ENCODE results near the gene MED16. TPM values are rescaled to one million over a fixed set of nuclear protein-coding genes. Genes with fewer than 3 reads are reported as not detected.

The MED16 gene, protein sequence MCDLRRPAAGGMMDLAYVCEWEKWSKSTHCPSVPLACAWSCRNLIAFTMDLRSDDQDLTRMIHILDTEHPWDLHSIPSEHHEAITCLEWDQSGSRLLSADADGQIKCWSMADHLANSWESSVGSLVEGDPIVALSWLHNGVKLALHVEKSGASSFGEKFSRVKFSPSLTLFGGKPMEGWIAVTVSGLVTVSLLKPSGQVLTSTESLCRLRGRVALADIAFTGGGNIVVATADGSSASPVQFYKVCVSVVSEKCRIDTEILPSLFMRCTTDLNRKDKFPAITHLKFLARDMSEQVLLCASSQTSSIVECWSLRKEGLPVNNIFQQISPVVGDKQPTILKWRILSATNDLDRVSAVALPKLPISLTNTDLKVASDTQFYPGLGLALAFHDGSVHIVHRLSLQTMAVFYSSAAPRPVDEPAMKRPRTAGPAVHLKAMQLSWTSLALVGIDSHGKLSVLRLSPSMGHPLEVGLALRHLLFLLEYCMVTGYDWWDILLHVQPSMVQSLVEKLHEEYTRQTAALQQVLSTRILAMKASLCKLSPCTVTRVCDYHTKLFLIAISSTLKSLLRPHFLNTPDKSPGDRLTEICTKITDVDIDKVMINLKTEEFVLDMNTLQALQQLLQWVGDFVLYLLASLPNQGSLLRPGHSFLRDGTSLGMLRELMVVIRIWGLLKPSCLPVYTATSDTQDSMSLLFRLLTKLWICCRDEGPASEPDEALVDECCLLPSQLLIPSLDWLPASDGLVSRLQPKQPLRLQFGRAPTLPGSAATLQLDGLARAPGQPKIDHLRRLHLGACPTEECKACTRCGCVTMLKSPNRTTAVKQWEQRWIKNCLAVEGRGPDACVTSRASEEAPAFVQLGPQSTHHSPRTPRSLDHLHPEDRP
- total RNA-seq: 10 to 100 TPM; 47.7 to 70.6 TPM

DNA sequence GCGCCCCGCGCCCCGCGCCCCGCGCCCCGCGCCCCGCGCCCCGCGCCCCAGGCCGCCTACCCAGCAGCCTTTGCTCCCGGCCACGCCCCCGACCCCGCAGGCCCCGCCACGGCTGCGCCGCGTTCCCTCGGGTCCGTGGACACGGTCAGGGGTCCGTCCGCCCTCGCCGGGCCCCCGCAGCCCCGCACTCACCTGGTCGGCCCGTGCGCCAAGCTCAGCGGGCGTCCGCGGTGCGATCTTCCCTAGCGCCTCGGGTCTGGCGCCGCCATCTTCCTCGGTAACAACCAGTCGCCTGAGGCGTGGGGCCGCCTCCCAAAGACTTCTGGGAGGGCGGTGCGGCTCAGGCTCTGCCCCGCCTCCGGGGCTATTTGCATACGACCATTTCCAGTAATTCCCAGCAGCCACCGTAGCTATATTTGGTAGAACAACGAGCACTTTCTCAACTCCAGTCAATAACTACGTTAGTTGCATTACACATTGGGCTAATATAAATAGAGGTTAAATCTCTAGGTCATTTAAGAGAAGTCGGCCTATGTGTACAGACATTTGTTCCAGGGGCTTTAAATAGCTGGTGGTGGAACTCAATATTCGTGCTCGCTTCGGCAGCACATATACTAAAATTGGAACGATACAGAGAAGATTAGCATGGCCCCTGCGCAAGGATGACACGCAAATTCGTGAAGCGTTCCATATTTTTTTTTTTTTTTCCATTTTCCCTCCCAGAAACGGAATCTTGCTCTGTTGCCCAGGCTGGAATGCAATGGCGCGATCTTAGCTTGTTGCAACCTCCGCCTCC is at the start of gene MED16, which contains the start of gene RNU6-9:
TSS of gene MED16 (minus strand) at position 294 of the 796 bp plus-strand sequence. CDS start 2,056 bp downstream, outside the sequence.
TSS of gene RNU6-9 (plus strand) at position 591 of the 796 bp plus-strand sequence.
- ATAC-seq: peak; percentile 90
- Mint-ChIP-seq H3K27me3 (no peaks in the 10 kb centered on the region), H3K4me1 (peaks cover 19% of the 10 kb centered on the region), H3K9me3 (ENCODE audit: low read depth) (no peaks in the 10 kb centered on the region), H3K4me3 (peak within 1 kb of the TSS; percentile 75), H3K36me3 (peaks cover 9% of the 10 kb centered on the region), H3K27ac (peak within 1 kb of the TSS; percentile 98)
- CTCF ChIA-PET: interaction anchor here (0.6 to 2.1 kb wide), 11 partner anchors 9 to 108 kb away, joined by 3 to 24 read pairs (median 4); no protein-coding TSS in a partner anchor
- DNase-seq: peak; percentile 94

DNA sequence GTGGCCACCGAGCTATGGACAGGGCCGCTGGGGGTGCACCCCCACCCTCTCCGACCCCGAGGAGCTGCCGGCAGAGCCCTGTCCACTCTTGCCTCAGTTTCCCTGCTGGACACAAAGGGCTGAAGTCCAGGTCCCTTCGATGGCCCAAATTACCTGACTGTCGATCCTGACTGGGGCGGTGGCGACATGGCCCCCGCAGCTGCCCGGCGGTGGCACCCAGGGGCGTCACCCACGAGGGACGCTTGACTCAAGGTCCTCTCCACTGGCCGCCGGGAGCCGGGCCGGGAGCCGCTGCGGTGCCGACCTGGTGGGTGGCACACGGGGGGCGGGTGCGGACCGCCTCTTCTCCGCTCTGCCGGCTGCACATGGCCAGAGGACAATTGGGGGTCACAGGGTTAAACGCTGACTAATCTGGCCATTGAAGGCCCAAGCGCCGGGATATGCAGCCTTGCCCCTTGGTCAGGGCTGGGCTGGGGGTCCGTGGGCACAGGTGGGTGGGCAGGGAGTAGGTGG is 49.2 kb upstream of the MED16 start:
- H3K27ac Mint-ChIP-seq: no peak overlapping the region
- H3K36me3 Mint-ChIP-seq: peaks cover 15% of the 10 kb centered on the region
- DNase-seq (no peak), ATAC-seq (no peak)
- CTCF ChIA-PET: no interaction called here
- no peaks in the 10 kb centered on the region for H3K27me3 Mint-ChIP-seq
- peaks cover 4% of the 10 kb centered on the region for H3K9me3 Mint-ChIP-seq (ENCODE audit: low read depth)
- H3K4me3 Mint-ChIP-seq: no peak overlapping the region
- peaks cover 23% of the 10 kb centered on the region for H3K4me1 Mint-ChIP-seq

DNA sequence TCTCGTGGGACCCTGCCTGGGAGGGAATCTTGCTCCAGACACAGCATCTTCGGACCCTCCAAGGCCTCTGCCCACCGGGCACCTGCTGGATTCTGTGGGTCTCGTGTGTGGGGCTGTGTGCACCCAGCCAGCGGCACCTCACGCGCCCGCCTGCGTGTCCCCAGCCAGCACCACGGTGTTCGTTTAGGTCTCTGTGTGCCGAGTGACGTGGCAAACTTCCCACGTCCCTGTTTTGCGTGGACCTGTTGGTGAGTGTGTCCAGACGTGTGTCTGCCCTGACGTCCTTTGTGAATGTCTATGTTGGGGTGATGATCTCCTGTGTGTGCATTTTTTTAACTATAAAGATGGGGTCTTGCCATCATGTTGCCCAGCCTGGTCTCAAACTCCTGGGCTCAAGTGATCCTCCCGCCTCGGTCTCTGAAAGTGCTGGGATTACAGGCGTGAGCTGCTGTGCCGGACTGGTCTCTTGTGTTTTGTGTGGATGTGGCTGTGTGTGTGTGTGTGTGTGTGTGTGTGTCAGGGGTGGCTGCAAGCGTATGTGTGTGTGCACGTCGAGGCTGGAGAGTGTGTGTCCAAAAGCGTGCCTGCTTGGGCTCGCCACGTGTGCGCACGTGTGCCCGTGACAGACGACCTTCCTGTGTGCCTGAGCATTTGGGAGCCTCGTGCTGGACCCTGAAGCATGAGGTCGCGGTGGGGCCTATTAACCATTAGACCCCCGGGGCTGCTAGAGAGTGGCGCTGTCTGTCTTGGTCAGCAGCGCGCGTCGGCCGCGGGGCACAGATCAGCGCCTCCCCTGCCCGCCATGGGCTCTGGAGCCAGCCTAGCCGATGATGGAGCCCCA is 48.5 kb upstream of the MED16 start:
- Mint-ChIP-seq H3K9me3 (ENCODE audit: low read depth) (peaks cover 5% of the 10 kb centered on the region), H3K4me1 (peaks cover 27% of the 10 kb centered on the region), H3K27ac (no peak overlapping the region), H3K27me3 (no peaks in the 10 kb centered on the region), H3K4me3 (peak overlapping the region; percentile 23), H3K36me3 (peaks cover 17% of the 10 kb centered on the region)
- no peak for DNase-seq
- no peak for ATAC-seq
- CTCF ChIA-PET: interaction anchor here (1.4 to 3.5 kb wide), 2 partner anchors 43 to 78 kb away, joined by 5 to 12 read pairs; partner anchors contain the start of gene WDR18

DNA sequence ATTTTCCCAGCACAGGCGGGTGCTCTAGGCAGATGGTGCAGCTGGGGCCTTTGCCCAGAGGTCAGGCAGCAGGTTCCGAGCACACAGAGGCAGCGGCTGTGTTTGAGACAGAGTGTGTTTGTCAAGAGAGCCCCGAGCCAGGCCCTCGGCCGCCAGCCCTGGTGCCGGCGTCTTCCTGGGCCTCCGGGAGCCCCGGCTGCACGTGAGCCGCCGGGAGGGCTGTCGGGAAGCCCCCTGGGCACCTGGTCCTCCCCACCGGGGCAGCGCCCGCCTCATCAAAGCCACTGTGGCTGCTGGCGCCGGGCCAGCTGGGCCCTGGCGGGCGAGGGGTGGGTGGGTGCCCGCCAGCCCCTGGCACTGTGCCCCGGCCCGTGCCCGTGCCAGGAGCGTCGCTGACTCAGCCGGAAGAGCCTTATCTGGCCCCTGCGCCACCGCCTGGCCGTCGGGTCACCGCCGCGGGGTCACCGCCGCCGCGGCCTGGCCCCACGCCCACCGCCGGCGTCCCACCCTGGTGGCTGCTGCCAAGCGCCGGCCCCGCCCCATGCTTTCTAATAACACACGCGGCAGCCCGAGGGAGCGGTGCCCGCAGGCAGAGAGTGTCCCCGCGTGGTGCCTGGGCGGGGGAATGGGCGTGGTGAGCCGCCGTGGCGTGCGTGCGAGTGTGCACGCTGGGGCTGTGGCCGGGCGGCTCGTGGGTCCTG is 47.8 kb upstream of the MED16 start:
- CTCF ChIA-PET: interaction anchor here (1.2 to 3.7 kb wide), 4 partner anchors 17 to 78 kb away, joined by 4 to 18 read pairs (median 8); partner anchors contain the start of gene WDR18
- DNase-seq (peak; percentile 66), ATAC-seq (peak; percentile 64)
- Mint-ChIP-seq H3K27me3 (no peaks in the 10 kb centered on the region), H3K9me3 (ENCODE audit: low read depth) (peaks cover 5% of the 10 kb centered on the region), H3K4me1 (peaks cover 27% of the 10 kb centered on the region), H3K36me3 (peaks cover 17% of the 10 kb centered on the region), H3K27ac (no peak overlapping the region), H3K4me3 (peak overlapping the region; percentile 38)

DNA sequence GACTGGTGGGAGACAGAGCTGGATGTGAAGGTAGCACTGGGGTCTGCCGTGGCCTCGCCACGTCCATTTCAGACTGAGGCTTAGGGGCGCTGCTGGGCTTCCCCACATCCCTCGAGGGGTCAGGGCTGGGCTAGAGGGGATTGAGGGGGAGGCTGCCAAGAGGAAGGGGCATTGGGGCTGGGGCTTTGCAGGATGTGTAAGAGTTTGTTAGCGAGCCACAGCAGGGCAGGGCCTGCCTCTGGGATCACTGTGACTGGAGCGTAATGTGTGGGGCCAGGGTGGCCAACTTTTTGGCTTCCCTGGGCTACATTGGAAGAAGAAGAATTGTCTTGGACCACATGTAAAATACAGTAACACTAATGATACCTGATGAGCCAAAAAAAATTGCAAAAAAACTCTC is 46.9 kb upstream of the MED16 start:
- Mint-ChIP-seq H3K4me3 (peak overlapping the region; percentile 38), H3K36me3 (peaks cover 17% of the 10 kb centered on the region), H3K9me3 (ENCODE audit: low read depth) (peaks cover 5% of the 10 kb centered on the region), H3K27ac (no peak overlapping the region), H3K4me1 (peaks cover 27% of the 10 kb centered on the region), H3K27me3 (no peaks in the 10 kb centered on the region)
- CTCF ChIA-PET: interaction anchor here (1.2 to 3.7 kb wide), 4 partner anchors 16 to 77 kb away, joined by 4 to 18 read pairs (median 8); partner anchors contain the start of gene WDR18
- DNase-seq (no peak), ATAC-seq (no peak)

DNA sequence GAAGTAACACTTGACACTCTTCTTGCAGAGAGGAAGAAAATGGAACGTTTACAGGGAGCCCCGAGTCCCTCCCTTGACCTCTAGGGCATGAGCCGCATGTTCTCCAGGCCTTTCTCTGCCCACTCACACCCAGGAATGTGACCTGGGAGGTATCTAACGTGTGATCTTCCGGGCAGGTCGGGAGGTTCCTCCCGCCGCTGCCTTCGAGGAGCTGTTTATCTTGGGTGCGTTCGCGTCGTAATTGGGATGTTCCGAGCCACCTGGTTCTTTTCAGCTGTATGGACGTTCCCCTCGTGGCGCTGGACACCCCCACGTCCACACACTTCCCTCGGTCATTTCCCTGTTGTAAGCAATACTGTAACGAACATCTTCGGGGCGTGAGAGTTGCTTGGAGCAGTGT is 46.5 kb upstream of the MED16 start:
- Mint-ChIP-seq H3K4me3 (no peak overlapping the region), H3K27ac (no peak overlapping the region), H3K27me3 (no peaks in the 10 kb centered on the region), H3K9me3 (ENCODE audit: low read depth) (peaks cover 5% of the 10 kb centered on the region), H3K36me3 (peaks cover 17% of the 10 kb centered on the region), H3K4me1 (peaks cover 27% of the 10 kb centered on the region)
- ATAC-seq: no peak
- no peak for DNase-seq
- CTCF ChIA-PET: interaction anchor here (3.5 to 3.7 kb wide), 2 partner anchors 16 to 45 kb away, joined by 12 to 18 read pairs; partner anchors contain the start of gene WDR18

DNA sequence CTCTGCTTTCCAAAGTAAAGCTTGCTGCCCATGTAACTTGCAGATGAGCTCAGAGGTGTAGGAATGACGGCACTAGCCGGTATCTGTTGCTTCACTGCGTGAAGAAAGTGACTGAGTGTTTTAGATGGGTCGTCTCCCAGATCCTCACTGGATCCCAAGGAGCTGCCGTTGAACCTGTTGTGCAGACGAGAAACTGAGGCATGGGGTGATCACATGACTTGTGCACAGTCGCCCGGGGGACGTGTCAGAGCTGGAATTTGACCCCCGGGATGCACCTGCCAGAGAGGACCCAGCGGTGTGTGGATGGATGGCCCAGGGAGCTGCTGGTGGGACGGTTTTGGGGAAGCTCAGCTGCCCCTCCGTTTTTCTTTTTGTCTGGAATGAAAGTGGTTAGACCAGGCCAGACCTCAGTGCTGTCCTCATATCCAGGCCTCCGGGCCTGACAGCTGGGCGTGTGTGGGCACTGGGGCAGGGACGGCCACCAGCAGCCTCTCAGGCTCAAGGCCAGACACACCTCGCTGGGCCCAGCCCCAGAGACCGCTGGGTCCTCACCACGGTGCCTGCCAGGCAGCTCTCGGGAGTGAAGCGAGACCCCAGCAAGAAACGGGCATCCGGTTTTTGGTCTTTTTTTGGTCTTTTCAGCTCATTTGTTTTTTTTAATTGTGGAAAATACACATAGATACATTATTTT is 45.4 kb upstream of the MED16 start:
- CTCF ChIA-PET: interaction anchor here (0.7 to 3.7 kb wide), 3 partner anchors 15 to 256 kb away, joined by 3 to 18 read pairs (median 12); partner anchors contain the start of gene WDR18

DNA sequence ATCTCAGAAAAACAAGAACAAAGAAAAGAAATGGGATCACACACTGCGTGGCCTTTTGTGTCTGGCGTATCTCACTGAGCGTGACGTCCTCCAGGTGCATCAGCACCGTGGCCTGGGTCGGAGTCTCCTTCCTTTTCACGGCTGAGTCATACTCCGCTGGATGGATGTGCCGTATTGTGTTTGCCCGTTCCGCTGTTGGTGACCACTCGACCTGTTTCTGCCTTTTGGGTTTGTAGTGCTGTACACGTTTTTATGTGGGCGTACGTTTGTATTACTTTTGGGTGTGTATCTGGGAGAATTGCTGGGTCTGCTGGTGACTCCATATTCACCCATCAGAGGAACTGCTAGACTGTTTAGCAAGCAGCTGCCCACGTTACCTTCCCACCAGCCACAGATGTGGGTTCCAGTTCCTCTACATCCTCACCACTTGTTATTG is 44.3 kb upstream of the MED16 start:
- H3K27ac Mint-ChIP-seq: peak overlapping the region; percentile 58
- DNase-seq (peak; percentile 84), ATAC-seq (peak; percentile 48)
- peaks cover 5% of the 10 kb centered on the region for H3K9me3 Mint-ChIP-seq (ENCODE audit: low read depth)
- H3K36me3 Mint-ChIP-seq: peaks cover 14% of the 10 kb centered on the region
- H3K4me3 Mint-ChIP-seq: no peak overlapping the region
- CTCF ChIA-PET: interaction anchor here (0.9 to 3.7 kb wide), 2 partner anchors 13 to 258 kb away, joined by 3 to 18 read pairs; no protein-coding TSS in a partner anchor
- no peaks in the 10 kb centered on the region for H3K27me3 Mint-ChIP-seq
- H3K4me1 Mint-ChIP-seq: peaks cover 37% of the 10 kb centered on the region

More for the DNA sequence above, 45.4 kb upstream of the MED16 start:
- Mint-ChIP-seq H3K27ac (no peak overlapping the region), H3K4me1 (peaks cover 30% of the 10 kb centered on the region), H3K27me3 (no peaks in the 10 kb centered on the region), H3K4me3 (no peak overlapping the region), H3K36me3 (peaks cover 14% of the 10 kb centered on the region), H3K9me3 (ENCODE audit: low read depth) (peaks cover 5% of the 10 kb centered on the region)
- DNase-seq (no peak), ATAC-seq (no peak)

DNA sequence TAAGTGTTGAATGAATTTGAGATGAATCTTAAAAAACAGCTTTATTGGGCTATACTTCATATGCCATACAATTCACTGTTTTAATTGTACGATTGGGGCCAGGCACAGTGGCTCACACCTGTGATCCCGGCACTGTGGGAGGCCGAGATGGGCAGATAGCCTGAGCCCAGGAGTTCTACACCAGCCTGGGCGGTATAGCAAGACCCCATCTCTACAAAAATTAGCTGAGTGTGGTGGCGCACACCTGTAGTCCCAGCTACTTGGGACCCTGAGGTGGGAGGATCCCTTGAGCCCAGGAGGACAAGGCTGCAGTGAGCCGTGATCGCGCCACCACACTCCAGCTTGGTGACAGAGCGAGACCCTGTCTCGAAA is 43.2 kb upstream of the MED16 start:
- CTCF ChIA-PET: interaction anchor here (0.9 to 2.0 kb wide), 4 partner anchors 13 to 73 kb away, joined by 3 to 6 read pairs (median 4); partner anchors contain the start of gene WDR18

DNA sequence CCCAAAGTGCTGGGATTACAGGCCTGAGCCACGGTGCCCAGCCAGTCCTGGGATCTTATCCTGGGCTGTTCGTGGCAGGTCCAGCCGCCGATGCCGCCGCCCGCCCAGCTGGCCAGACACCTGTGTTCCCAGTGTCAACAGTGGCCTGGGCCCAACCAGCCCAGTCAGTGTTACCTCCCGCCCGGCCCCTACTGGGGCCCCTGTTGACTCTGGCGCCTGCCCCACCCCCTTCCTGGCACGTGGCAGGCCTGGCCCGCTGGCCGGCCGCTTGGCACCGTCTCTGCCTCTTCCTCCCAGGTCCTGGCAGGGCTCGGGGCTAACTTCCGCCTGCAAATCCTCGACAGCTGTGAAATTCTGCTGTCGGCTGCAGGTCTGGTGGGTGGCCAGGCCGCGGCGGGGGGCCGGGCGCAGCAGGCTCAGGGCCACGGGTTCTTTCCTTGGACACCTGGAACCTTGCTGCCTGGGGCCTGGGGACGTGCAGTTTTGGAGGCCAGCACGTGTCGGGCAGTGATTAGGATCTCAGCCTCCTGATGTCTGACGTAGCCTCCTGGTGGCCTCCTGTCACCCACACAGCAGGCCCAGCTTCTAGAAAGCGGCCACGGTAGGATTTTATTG is 42.0 kb upstream of the MED16 start:
- Mint-ChIP-seq H3K9me3 (ENCODE audit: low read depth) (peaks cover 5% of the 10 kb centered on the region), H3K27ac (no peak overlapping the region), H3K27me3 (no peaks in the 10 kb centered on the region), H3K4me1 (peaks cover 29% of the 10 kb centered on the region), H3K4me3 (no peak overlapping the region), H3K36me3 (peaks cover 16% of the 10 kb centered on the region)
- no peak for ATAC-seq
- no peak for DNase-seq
- CTCF ChIA-PET: interaction anchor here (1.5 to 2.0 kb wide), 2 partner anchors 12 to 49 kb away, joined by 5 to 6 read pairs; partner anchors contain the start of gene WDR18

More for the DNA sequence above, 43.2 kb upstream of the MED16 start:
- Mint-ChIP-seq H3K27me3 (no peaks in the 10 kb centered on the region), H3K4me1 (peaks cover 34% of the 10 kb centered on the region), H3K36me3 (peaks cover 15% of the 10 kb centered on the region), H3K27ac (no peak overlapping the region), H3K9me3 (ENCODE audit: low read depth) (peaks cover 5% of the 10 kb centered on the region), H3K4me3 (no peak overlapping the region)
- ATAC-seq (no peak), DNase-seq (no peak)

Measured in activated CD8-positive, alpha-beta memory T cell treated with anti-CD3 and anti-CD28 coated beads, Interleukin-2, amount 10 ng/mL, durations not matched to agents 7 days and 5 days (primary cell).